ENCODE results near the gene LMO2.

DNA sequence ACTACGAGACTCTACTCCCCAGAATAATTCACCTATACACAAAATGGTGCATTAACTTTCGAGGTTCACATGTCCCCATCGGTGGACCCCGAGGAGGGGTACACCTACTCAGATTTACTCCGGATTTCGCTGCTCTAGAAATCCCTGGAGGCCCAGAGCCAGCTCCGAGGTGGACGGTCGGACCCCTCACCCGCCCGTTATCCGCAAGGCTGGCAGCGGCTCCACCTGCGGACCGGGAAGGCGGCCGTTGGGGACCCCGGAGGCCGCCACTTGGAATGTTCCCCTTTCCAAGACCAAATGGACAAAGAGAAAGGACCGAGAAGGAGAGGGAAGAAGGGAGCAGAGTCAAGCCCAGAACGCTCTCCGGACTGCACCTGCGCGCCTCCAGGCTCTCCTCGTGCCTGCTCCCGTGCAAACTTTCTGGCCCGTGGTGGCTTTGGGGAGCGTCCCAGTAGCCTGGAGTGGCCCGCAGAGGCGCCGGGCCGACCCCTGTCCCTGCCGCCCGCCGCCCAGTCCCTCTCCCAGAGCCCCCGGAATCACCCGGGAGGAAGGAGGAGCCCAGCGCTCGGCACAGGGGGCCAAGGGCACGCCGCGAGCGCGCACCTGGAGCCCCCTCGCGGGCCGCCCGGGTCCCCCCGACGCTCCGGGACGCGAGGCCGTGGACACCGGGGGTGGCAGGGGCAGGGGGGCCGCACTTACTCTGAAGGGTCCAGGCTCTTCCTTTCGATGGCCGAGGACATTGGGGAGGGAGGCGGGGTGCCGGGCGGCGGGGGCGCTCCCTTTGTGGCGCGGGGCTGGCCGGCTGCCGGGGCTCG lies 23.0 kb downstream of the LMO2 start:
- no peak for TF ChIP-seq EZH2phosphoT487 (conservative IDR thresholded peaks at IDR 0.05; ENCODE audit: low read length)
- TF ChIP-seq, protein P1, sequence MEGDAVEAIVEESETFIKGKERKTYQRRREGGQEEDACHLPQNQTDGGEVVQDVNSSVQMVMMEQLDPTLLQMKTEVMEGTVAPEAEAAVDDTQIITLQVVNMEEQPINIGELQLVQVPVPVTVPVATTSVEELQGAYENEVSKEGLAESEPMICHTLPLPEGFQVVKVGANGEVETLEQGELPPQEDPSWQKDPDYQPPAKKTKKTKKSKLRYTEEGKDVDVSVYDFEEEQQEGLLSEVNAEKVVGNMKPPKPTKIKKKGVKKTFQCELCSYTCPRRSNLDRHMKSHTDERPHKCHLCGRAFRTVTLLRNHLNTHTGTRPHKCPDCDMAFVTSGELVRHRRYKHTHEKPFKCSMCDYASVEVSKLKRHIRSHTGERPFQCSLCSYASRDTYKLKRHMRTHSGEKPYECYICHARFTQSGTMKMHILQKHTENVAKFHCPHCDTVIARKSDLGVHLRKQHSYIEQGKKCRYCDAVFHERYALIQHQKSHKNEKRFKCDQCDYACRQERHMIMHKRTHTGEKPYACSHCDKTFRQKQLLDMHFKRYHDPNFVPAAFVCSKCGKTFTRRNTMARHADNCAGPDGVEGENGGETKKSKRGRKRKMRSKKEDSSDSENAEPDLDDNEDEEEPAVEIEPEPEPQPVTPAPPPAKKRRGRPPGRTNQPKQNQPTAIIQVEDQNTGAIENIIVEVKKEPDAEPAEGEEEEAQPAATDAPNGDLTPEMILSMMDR (IDR thresholded peaks at IDR 0.05; ENCODE audit: insufficient read depth, low read length, poor library complexity, severe bottlenecking) = no peak
